IPS-20b (cell line): ENCODE data around the gene MAGEH1.
"Not testable (repeated sequence)": the region's sequence is repeated elsewhere in the genome, so short reads cannot be mapped to it uniquely, and the experiment has no call there.

Source experiments
- H3K27ac ChIP-seq: one replicate; pipeline ENCODE4 v1.5.1; 2013; ENCODE audit warnings: low read length
- H3K27me3 ChIP-seq: 2 replicates; pipeline ENCODE4 v1.6.1; 2013; ENCODE audit warnings: mild to moderate bottlenecking, low read length, inconsistent platforms; ENCODE audit not compliant: insufficient read depth
- H3K36me3 ChIP-seq: 2 replicates; pipeline ENCODE4 v1.6.1; 2013; ENCODE audit warnings: low read depth, mild to moderate bottlenecking, inconsistent platforms, low read length, moderate library complexity; ENCODE audit not compliant: insufficient read depth
- H3K4me1 ChIP-seq: 2 replicates; pipeline ENCODE4 v1.6.1; 2013; ENCODE audit warnings: mild to moderate bottlenecking, control low read depth, inconsistent platforms, low read length, moderate library complexity; ENCODE audit not compliant: insufficient read depth
- H3K4me3 ChIP-seq: 2 replicates; pipeline ENCODE4 v1.5.1; 2013; ENCODE audit warnings: mild to moderate bottlenecking, low read length, inconsistent platforms
- H3K9ac ChIP-seq: 2 replicates; pipeline ENCODE4 v1.6.1; 2013; ENCODE audit warnings: low read depth, mild to moderate bottlenecking, inconsistent platforms, low read length, moderate library complexity
- H3K9me3 ChIP-seq: 2 replicates; pipeline ENCODE4 v1.6.1; 2013; ENCODE audit warnings: mild to moderate bottlenecking, low read depth, low read length, inconsistent platforms; ENCODE audit not compliant: insufficient read depth

The MAGEH1 gene

GRCh38 chrX:55451990-55452832 lies at the start of gene MAGEH1:
TSS of gene MAGEH1 (plus strand) at chrX:55452127. CDS start at chrX:55452375, 248 bp downstream.
- Histone ChIP-seq H3K27me3 (no peaks in the 10 kb centered on the region), H3K36me3 (no peaks in the 10 kb centered on the region), H3K27ac (no peak within 1 kb of the TSS), H3K9me3 (no peaks in the 10 kb centered on the region), H3K4me3 (peak within 1 kb of the TSS; percentile 74), H3K4me1 (no peaks in the 10 kb centered on the region), H3K9ac (peak within 1 kb of the TSS; percentile 75; the same call in 1 of the 2 replicates)

GRCh38 chrX:55427079-55427478 lies 24.8 kb upstream of the MAGEH1 start:
- H3K36me3 ChIP-seq, H3K4me3 ChIP-seq, H3K9ac ChIP-seq, H3K4me1 ChIP-seq, H3K27me3 ChIP-seq, H3K9me3 ChIP-seq, H3K27ac ChIP-seq: not testable (repeated sequence)

GRCh38 chrX:55443468-55443867 lies 8.5 kb upstream of the MAGEH1 start:
- not testable (repeated sequence) for H3K27me3 ChIP-seq, H3K27ac ChIP-seq, H3K9ac ChIP-seq, H3K4me3 ChIP-seq, H3K4me1 ChIP-seq, H3K9me3 ChIP-seq, H3K36me3 ChIP-seq

GRCh38 chrX:55450259-55450658 lies 1.7 kb upstream of the MAGEH1 start:
- Histone ChIP-seq H3K9ac (no peak overlapping the region), H3K9me3 (no peaks in the 10 kb centered on the region), H3K27me3 (no peaks in the 10 kb centered on the region), H3K36me3 (no peaks in the 10 kb centered on the region), H3K4me1 (no peaks in the 10 kb centered on the region), H3K27ac (no peak overlapping the region), H3K4me3 (no peak overlapping the region)

- no peak overlapping the region for H3K9ac ChIP-seq
- H3K27me3 ChIP-seq: no peaks in the 10 kb centered on the region
- no peak overlapping the region for H3K27ac ChIP-seq
- no peaks in the 10 kb centered on the region for H3K36me3 ChIP-seq
- H3K4me1 ChIP-seq: no peaks in the 10 kb centered on the region
- H3K9me3 ChIP-seq: no peaks in the 10 kb centered on the region
- H3K4me3 ChIP-seq: peak overlapping the region; percentile 74
These were observed 786 bp upstream of the MAGEH1 start for GRCh38 chrX:55451141-55451540.

- Histone ChIP-seq H3K27ac (no peak overlapping the region), H3K9me3 (no peaks in the 10 kb centered on the region), H3K9ac (no peak overlapping the region; the same call in 1 of the 2 replicates), H3K27me3 (no peaks in the 10 kb centered on the region), H3K36me3 (no peaks in the 10 kb centered on the region), H3K4me3 (peak overlapping the region; percentile 74), H3K4me1 (no peaks in the 10 kb centered on the region)
These were observed 319 bp upstream of the MAGEH1 start for GRCh38 chrX:55451626-55451989.

- Histone ChIP-seq H3K27me3 (no peaks in the 10 kb centered on the region), H3K4me1 (no peaks in the 10 kb centered on the region), H3K9me3 (no peaks in the 10 kb centered on the region), H3K36me3 (no peaks in the 10 kb centered on the region), H3K27ac (no peak overlapping the region), H3K9ac (peak overlapping the region; percentile 75; the same call in 1 of the 2 replicates), H3K4me3 (peak overlapping the region; percentile 74)
These were observed 852 bp downstream of the MAGEH1 start for GRCh38 chrX:55452833-55453124.

- not testable (repeated sequence) for H3K9me3 ChIP-seq, H3K27ac ChIP-seq, H3K9ac ChIP-seq, H3K36me3 ChIP-seq, H3K4me1 ChIP-seq, H3K4me3 ChIP-seq, H3K27me3 ChIP-seq
These were observed 3.8 kb downstream of the MAGEH1 start for GRCh38 chrX:55455708-55456107.

- not testable (repeated sequence) for H3K9ac ChIP-seq, H3K4me1 ChIP-seq, H3K27ac ChIP-seq, H3K27me3 ChIP-seq, H3K4me3 ChIP-seq, H3K36me3 ChIP-seq, H3K9me3 ChIP-seq
These were observed 7.5 kb downstream of the MAGEH1 start for GRCh38 chrX:55459426-55459825.

- not testable (repeated sequence) for H3K4me3 ChIP-seq, H3K27me3 ChIP-seq, H3K9me3 ChIP-seq
These were observed 8.0 kb downstream of the MAGEH1 start for GRCh38 chrX:55459926-55460325.

GRCh38 chrX:55464050-55464449 lies 12.1 kb downstream of the MAGEH1 start:
- H3K27me3 ChIP-seq, H3K4me1 ChIP-seq, H3K9me3 ChIP-seq, H3K9ac ChIP-seq, H3K27ac ChIP-seq, H3K36me3 ChIP-seq, H3K4me3 ChIP-seq: not testable (repeated sequence)

More at GRCh38 chrX:55459926-55460325, 8.0 kb downstream of the MAGEH1 start:
- not testable (repeated sequence) for H3K36me3 ChIP-seq, H3K9ac ChIP-seq, H3K27ac ChIP-seq, H3K4me1 ChIP-seq

- H3K27me3 ChIP-seq, H3K27ac ChIP-seq, H3K36me3 ChIP-seq, H3K9ac ChIP-seq, H3K4me3 ChIP-seq, H3K4me1 ChIP-seq, H3K9me3 ChIP-seq: not testable (repeated sequence)
These were observed 13.2 kb downstream of the MAGEH1 start for GRCh38 chrX:55465108-55465507.
